NCI-H2029 treated with DMSO at 0.1 percent for 48 hours (cell line): Measurements from ENCODE around the gene SYPL2.

Source experiments
- DNase-seq: peaks from one replicate; lab custom pipeline; 2025; lab: John Stamatoyannopoulos, UW

Gene SYPL2

GRCh38 chr1:109516872-109517271, 50.5 kb downstream of the SYPL2 start:
- no peak for DNase-seq

DNA sequence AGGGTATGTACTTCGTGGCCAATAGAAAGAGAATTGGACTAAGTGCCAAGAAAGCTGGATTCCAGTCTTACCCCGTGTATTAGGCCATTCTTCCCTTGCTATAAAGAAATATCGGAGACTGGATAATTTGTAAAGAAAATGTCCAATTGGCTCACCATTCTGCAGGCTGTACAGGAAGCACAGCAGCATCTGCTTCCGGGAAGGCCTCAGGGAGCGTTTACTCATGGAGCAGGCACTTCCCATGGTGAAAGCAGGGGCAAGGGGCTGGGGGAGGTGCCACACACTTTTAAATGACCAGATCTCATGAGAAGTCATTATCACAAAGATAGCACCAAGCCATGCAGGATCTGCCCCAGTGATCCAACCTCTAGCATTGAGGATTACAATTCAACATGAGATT, 51.0 kb downstream of the SYPL2 start:
- DNase-seq, result no peak

DNA sequence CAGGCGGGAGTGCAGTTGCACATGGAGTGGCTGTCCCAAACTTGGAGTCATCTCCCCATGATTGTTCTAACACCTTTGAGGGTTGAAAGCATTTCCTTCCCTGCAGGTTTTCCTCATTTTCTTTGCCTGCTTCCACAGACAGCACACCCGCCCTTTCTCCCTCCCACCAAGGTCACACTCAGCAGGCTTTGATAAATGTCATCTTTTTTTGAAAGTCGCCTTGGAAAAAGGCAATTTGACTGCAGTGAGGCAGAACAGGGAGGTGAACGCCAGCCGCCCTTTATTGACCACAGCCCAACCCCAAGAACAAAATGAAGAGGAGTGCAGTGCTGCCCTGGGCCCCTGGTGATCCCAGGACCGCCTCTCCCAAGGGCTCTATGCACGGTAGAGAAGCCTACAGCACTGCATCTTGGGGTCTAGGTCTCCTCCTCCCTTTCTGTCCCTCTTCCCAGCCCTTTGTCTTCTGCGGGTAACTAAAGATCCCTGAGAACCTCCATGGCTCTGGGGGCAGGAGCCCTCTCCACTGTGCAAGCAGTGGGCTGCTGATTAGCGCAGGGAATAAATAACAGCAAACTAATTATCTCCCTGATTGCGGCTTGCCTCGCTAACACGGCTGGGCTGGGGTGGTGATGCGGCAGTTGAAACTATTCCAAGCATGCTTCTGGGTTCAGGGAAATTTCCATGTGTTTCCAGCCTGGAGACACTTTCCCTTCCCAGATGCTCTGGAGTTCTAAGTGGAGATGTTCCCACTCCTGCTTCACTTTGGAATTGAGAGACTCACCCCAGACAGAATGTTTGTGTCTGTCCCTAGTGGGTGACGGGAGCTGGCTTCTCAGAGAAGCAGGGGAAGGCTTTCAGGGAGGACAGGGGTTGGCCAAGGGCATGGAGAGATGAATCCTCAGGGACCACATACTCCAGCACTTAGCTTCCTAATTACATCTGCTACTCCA, 54.9 kb downstream of the SYPL2 start:
- DNase-seq, result no peak

- DNase-seq, result no peak
These were observed 55.7 kb downstream of the SYPL2 start for GRCh38 chr1:109522026-109522425.

DNA sequence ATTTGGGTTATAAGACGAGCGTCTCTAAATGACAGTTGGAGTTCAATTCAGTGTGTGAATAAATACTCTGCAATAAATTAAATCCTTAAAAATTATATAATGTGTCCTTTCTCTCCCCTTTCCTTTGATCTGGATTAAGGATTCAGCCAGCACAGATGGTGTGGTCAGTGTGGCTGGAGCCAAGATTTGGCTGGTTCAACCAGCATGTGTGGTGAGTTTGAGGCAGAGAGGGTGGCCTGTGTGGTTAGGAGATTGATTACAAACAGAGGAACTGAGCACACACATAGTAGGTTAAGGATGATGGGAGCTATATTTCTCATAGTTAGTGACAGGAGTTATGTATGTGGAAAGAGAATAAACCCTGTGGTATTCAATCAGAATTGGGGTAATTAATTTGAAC, 57.4 kb downstream of the SYPL2 start:
- no peak for DNase-seq

GRCh38 chr1:109527098-109527811, 60.9 kb downstream of the SYPL2 start:
- DNase-seq, result no peak

DNA sequence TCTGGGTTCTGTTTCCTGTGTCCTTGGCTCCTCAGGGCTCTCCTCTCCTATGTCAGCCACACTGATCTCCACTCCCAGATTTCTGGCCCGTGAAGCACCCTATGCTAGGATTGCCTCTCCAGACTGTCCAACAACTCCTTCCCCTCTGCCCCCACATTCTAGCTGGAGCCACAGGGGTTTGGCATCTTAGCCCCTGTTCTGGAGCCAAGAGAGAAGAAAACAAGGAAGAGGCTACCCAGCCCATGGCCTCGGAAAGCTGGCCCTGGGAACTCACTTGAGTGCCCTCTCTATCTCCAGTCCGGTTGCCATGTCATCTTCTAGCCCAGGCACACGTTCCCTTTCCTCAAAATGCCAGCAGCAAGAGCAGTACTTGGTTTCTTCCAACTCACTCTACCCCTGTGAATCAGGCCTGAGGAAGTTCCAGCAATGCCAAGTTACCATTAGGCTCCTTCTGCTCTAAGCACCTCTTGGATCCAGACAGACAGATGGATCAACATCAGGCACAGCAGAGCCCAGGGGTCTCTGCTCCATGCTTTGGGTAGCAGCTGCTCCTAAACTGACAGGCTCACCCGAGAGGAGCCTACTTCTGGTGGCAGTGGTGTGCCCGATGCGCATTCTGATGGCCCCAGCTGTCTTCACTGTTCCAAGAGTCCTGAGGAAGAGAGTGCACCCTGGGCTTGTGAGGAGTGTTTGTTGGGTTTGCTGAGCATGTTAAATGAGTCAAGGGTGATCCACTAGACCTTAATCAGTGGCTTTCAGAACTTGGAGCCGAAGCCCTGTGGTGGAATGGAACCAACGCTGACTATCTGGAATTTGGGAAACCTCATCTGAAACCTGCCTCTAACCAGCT, 61.7 kb downstream of the SYPL2 start:
- DNase-seq, result no peak

GRCh38 chr1:109528712-109529111, 62.4 kb downstream of the SYPL2 start:
- DNase-seq, result no peak

- DNase-seq, result peak; percentile 16
These were observed 63.6 kb downstream of the SYPL2 start for GRCh38 chr1:109529881-109530456.

DNA sequence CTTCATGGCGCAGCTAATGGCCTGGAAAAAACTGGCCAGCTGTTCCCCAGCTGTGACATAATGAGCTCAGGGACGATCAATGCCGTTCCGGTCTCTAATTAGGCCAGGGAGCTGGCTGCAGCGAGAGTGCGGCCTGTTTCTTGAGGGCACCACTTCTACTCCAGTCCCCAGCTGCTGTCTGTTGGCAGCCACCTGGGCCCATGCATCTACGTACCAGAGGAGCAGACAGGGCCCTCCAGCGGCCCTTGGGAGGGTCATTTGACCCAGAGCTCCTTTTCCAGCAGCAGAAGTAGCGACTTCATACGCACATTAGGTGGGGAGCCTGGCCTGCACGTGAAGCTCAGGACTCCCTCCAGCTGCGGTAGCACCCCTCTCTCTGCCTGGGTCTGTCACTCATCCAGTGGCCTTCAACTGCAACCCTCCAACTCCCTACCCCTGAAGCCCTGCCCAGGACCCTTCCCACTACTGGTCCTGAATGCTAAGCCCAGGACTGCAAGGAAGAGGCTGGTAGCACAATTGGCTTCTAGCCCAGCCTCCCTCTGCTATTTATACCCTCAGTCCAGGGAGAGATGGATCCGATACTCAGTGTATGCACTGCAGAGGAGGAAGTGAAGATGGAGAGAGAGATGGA, 64.2 kb downstream of the SYPL2 start:
- peak; percentile 35 for DNase-seq

GRCh38 chr1:109531380-109531779, 65.0 kb downstream of the SYPL2 start:
- no peak for DNase-seq
